Globus pallidus (tissue), 1 donor: Measurements from ENCODE around the gene CCDC30.
A peak's percentile ranks its signal among the peaks of the same experiment; 100 is the strongest.

Experiments used
- DNase-seq: peaks from one replicate; pipeline ENCODE4 v3.0.0-alpha.2; 2015; ENCODE audit warnings: low spot score

The CCDC30 gene

DNA sequence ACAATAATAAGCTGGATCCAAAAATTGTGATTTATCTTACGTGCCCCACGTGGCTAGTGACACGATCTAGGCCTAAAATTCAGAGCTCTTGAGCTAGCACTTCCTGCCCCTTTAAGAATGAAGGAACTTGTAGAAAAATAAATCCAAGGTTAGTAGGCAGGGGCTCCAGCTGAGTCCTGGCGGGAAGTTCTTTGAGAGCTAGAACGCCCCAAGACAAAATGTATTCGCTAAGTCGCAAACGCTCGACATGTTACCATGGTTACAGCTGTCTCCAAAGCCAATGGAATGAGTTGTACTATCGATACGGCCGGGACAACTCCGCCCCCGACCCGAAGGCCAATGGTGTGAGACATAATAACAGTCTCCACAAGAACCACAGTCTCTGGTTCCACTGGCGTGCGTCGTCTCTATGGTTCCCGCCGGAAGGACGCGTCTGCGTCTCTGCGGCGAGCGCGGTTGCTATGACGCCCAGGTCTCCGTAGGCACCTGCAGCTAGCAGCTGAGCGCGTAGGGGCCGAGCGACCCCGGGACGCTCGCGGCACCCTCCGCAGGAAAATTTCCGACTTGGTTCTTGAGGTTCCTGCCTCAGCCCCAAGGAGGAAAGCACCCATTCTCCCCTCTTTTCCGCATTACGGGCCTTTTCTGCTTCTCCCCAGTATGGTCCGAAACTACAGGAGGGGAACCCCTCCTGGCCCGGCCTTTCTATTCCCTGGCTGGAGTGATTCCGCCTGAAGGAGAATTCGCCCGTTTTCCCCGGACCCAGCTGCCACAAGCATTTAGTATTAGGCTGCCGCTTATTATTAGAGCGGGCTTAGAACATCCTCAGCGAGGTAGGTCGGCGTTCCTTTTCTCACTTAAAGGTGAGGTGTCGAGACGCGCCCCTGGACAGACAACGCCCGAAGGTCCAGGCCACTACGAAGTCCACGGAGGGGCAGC is at the start of gene CCDC30:
Gene CCDC30 (plus strand): TSS at position 459 of the 936 bp plus-strand sequence. CDS start 17,266 bp downstream, outside the sequence.
- peak; percentile 92 for DNase-seq

DNA sequence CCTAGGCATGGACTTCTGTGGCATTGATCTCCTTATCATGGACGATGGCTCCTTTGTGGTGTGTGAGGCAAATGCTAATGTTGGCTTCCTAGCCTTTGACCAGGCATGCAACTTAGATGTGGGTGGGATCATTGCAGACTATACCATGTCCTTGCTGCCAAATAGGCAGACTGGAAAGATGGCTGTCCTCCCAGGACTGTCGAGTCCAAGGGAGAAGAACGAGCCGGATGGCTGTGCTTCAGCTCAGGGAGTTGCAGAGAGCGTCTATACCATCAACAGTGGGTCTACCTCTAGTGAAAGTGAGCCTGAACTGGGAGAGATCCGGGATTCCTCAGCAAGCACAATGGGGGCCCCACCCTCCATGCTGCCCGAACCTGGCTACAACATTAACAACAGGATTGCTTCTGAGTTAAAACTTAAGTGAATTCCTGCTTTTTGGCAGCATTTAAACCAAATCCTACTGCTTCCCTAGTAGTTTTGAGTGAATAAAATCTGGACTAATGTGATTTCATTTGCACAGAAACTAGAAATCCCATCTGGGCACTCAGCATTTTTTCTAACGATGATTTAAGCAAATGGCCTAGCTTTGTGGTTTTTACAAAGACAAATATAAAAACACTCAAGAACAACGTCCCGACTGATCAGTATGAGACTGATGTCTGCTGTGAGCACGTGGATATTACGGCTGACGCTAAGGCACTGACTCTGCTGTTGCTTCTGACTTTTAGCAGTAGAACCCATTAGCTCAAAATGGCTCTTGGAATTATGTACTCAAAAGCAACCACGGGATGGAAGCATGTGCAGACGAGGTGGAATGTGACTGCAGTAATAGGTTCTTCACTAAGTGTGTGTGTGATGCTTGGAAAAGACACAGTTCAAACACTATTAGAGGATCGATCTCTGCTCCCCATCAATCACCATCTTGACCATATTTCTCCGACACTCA is 48.3 kb upstream of the CCDC30 start:
- no peak for DNase-seq

- no peak for DNase-seq
Measured at GRCh38 chr1:42417166-42417565, 45.9 kb upstream of the CCDC30 start.

DNA sequence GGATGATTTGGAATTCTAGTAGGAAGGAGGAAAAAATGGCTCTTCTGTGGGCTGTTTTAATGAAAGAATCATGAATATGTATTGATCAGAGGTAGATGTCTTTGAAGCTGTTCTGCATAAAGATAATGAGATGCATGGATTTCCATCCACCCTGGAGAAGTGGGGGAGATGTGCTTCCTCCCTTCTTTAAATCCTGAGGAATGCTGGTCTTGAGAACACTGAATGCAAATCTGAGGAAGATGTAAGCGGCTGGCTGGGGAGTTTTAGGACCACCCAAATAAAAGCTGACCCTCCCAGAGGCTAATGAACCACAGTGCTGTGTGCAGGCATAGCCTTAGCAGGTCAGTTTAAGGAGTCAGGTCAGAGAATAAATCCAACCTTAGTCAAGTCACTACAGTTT is 44.6 kb upstream of the CCDC30 start:
- no peak for DNase-seq

- DNase-seq = no peak
Measured at GRCh38 chr1:42419126-42419821, 43.8 kb upstream of the CCDC30 start.

- no peak for DNase-seq
Measured at GRCh38 chr1:42420121-42420520, 43.0 kb upstream of the CCDC30 start.

DNA sequence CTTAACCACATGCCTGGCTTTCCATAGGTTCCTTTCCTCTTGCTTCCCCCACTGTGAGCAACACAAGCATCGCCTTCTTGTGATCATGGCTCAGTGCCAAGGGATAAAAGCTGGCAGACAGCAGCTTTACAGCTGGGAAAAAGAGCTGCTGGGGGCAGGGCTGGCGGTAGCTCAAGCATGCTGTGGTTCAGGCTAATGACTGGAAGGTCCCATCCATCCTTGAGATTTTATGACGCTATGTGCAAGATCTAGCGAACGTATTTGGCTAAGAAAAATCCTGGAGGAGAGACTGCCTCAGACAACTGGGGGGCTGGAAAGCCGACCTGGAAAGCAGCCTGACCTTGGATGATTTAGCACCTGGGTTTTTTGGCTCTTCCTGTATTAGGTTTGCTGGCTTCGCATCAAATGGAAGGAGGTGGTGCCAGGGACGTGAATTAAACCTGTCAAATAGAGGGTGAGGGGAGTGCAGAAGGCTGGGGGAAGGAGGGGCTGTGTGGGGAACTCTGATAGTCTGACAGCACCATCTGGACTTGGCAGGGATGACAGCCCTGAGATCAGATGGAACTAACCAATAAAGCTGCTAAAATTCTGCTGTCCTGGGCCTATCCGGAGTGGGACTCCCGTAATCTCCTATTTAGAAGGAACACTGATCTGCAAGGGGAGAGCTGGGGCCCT is 42.0 kb upstream of the CCDC30 start:
- peak; percentile 76 for DNase-seq

- no peak for DNase-seq
Measured at GRCh38 chr1:42422737-42423136, 40.3 kb upstream of the CCDC30 start.

- DNase-seq = no peak
Measured at GRCh38 chr1:42423681-42424080, 39.4 kb upstream of the CCDC30 start.

DNA sequence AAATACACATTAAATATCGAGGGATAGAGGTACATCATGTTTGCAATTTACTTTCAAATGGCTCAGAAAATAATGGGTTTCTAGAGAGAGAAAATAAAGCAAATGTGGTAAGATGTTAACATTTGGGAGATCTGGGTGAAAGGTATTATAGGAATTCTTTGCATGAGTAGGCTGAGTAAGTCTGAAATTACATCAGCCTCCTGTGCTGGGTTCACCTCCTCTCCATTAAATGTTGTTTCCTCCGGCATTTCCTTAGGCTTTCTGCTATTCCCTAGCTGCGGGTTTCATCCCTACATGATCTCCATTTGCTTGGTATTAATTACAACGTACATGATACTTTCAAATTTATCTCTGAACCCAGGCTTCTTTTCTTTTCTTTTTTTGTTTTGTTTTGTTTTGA is 38.9 kb upstream of the CCDC30 start:
- no peak for DNase-seq

DNA sequence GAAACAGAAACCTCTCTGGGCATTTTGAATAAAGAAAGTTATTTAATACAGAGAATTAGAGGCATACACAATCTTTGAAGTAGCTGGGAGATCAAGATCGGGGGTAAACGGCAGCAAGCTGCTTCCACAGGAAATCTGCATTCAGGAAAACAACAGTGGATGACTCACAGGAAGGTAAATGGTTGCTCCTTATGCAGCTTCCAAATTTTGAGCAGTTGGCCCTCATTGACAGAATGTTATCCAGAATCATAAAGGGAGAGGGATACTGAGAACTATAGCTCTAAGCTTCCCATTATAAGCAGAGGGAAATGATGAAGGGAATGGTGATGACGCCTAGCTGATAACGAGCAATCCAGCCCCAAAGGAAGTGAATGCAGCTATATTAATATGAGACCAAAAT is 35.8 kb upstream of the CCDC30 start:
- no peak for DNase-seq

DNA sequence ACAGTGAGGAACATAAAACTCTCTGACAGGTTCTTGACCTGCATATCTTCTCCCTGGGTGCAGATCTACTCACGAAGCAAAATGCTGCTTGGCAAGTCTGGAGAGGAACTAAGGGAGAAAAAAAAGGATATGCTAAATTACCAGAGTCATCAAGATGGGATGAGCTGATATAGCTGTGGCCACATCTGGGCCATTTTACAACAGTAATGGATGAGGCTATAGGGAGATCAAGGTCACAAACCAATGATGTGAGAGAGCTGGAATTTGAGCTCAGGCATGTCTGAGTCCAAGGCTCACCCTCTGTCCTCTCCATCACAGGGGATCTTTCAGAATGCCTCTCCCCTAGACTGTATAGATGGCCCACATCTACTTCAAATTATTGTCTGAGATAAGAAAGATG is 33.5 kb upstream of the CCDC30 start:
- DNase-seq = no peak

DNA sequence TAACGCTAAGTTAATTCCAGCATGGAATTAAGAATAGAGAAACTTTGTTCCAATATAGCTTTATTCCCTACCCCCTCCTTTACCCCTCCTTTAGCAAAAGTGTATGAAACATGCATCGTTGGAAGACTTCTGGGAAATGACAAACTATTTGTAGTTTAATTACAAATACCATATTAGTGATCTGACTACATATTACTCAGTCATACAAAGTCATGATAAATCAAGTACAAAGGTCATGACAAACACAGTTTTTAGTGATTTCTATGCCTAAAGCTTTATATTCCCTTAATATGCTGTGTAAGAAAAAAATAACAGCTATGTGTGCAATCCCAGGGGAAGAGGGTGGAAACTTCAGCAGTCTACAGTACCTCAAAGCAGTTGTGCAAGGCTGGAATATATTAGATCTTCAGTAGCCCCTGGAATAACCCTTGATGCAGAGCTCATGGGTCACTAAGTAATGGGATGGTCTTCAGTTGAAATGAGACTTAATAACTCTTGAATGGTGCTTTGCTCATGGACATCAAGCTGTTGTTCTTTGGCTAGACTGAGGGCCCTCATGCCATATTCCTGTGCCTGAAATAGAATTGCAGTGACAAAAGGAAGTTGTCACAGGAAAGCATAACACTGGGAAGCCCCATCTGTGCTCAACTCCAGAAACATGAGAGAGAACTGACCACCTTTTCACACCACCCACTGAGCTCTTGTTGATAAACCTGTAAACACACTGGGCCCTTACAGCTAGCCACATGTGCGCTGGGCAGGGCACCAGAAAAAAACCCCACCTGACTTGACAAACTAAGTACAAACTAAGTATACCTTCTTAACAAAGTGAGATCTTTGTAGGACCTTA is 32.6 kb upstream of the CCDC30 start:
- DNase-seq = no peak

- no peak for DNase-seq
Measured at GRCh38 chr1:42431514-42431913, 31.6 kb upstream of the CCDC30 start.

DNA sequence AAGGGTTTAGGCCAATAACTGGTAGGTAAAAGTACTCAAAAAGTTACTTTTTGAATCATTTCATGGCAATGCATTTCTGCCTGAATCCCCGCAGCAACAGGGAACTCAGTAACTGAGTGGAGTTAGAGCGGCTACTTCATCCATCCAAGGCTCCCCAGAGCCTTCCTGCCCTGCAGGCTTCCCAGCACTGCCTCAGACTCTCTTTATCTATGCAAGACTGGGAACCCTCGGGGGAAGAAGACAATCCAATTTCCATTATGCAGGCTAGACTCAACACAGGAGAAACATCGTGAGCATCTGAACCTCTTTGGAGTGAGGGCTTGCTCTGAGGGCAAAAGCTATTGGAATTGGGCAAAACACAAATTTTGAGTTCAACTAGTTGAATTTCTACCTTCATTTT is 30.4 kb upstream of the CCDC30 start:
- no peak for DNase-seq

DNA sequence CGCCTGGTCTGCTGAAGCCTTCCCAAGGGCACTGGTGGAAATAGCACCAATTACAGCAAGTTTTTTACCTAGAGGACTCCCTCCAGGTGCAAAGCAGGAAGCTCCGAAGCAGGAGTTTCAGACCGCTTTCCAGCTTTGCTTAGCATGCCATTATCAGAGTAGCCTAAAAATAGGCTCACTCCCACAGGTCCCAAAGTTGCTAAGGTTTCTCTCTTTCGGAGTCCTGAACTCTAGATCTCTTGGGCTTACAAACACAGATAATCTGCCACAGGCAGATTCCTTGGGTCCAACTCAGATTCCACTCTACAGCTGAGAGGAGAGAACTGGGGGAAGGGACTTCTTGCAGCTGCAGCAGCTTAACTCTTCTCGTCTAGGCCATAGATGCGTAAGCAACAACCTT is 29.7 kb upstream of the CCDC30 start:
- no peak for DNase-seq

- no peak for DNase-seq
Measured at GRCh38 chr1:42434340-42434739, 28.7 kb upstream of the CCDC30 start.

DNA sequence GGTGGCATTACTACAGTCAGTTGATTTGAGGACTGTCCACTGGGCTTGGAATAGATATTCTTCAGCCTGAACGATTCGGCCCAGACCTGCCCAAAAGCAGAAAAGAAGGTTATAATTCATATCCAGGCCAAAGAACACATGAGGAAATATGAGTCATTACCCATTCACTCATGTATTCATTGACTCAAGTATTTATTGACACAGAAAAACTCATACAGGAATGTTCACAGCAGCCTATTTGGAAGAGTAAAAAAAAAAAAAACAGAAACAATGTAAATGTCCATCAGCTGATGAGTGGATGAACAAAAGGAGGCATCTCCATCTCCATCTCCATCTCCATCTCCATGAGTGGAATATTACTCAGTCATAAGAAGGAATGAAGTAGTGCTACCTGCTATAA is 23.1 kb upstream of the CCDC30 start:
- DNase-seq = no peak

DNA sequence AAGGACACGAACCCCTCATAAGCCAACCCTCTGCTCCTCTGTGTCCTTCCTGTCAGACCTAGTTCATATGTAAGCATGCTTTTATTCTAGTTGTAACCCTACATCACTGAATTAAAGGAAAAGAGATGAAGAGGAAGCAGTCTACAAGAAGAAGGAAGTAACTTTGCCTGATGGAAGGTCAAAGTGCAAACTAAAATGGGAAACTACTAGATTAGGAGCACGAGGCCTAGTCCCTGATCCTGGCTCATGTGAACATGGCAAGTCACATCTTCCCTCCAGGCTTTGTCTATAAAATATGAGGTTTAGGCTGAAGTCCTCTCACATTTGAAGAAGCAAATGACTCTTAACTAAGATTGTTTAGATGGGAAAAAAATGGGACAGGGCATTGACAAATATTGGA is 20.4 kb upstream of the CCDC30 start:
- DNase-seq = no peak

DNA sequence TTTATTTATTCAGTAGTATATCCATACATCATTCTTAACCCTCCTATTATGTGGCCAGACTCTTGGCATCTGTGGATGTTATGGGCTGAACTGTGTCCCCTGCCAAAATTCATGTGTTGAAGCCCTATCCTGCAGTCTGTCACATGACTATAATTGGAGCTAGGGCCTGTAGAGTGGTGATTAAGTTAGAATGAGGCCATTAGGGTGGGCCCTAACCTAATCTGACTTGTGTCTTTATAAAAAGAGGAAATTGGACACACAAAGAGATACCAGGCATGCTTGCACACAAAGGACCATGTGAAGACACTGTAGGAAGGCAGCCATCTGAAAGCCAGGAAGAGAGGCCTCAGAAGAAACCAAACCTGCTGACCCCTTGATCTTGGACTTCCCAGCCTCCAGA is 13.8 kb upstream of the CCDC30 start:
- no peak for DNase-seq

- DNase-seq = no peak
Measured at GRCh38 chr1:42450061-42450460, 13.0 kb upstream of the CCDC30 start.
